Lung (tissue), 16 donors: ENCODE measurements around the gene COMMD8. TPM values are rescaled to one million over a fixed set of nuclear protein-coding genes. Genes with fewer than 3 reads are reported as not detected.
A peak's percentile ranks its signal among the peaks of the same experiment; 100 is the strongest.

ENCODE experiments used
- ATAC-seq: fragments of 200-7000 bp; cut with Tn5 transposase; one replicate; pipeline ENCODE4 v1.9.1; 2020; ENCODE audit warnings: moderate number of reproducible peaks; ENCODE audit not compliant: insufficient read depth, low FRiP score
- DNase-seq, 3 donors: peaks; one replicate each; pipeline ENCODE4 v3.0.0-alpha.2; 2013 to 2017
- H3K27ac ChIP-seq, 2 donors: one replicate each; pipeline ENCODE4 v1.5.1; 2013; ENCODE audit warnings: mild to moderate bottlenecking in 2 of 2, moderate library complexity in 2 of 2, control low read depth in 1 of 2, inconsistent platforms in 1 of 2, low read depth in 1 of 2, low read length in 1 of 2
- H3K27me3 ChIP-seq, 3 donors: one replicate each; pipeline ENCODE4 v1.5.1; 2013; ENCODE audit warnings: low read length in 2 of 3; ENCODE audit not compliant: control insufficient read depth in 3 of 3, insufficient read depth in 3 of 3
- H3K36me3 ChIP-seq, 4 donors: one replicate each; pipeline ENCODE4 v1.5.1; 2013; ENCODE audit warnings: low read length in 4 of 4, mild to moderate bottlenecking in 1 of 4, moderate library complexity in 1 of 4; ENCODE audit not compliant: control insufficient read depth in 4 of 4, insufficient read depth in 4 of 4
- H3K4me1 ChIP-seq, 5 donors: one replicate each; pipeline ENCODE4 v1.5.1; 2013; ENCODE audit warnings: low read length in 5 of 5, mild to moderate bottlenecking in 2 of 5, moderate library complexity in 1 of 5; ENCODE audit not compliant: control insufficient read depth in 5 of 5, insufficient read depth in 5 of 5
- H3K4me3 ChIP-seq: one replicate; pipeline ENCODE4 v1.5.1; 2013; ENCODE audit warnings: mild to moderate bottlenecking, control low read depth, moderate library complexity
- H3K9ac ChIP-seq, 2 donors: one replicate each; pipeline ENCODE4 v1.5.1; 2013; ENCODE audit warnings: low read length in 2 of 2, control low read depth in 1 of 2; ENCODE audit not compliant: insufficient read depth in 1 of 2
- H3K9me3 ChIP-seq, 4 donors: one replicate each; pipeline ENCODE4 v1.5.1; 2013; ENCODE audit warnings: low read length in 3 of 4, mild to moderate bottlenecking in 1 of 4, moderate library complexity in 1 of 4; ENCODE audit not compliant: control insufficient read depth in 4 of 4, insufficient read depth in 3 of 4
- WGBS, 2 donors: extraction: QIAGEN DNeasy Blood & Tissue Kit; methylation state at CpG; one replicate each; pipeline ENCODE4 v1.1.7; 2013; 5-methylcytosine and 5-hydroxymethylcytosine counted together
- long read RNA-seq, 5 donors: transcript quantifications; one replicate each; lab custom pipeline, GENCODE V29; 2026
- polyA plus RNA-seq, 2 donors: library from polyadenylated mRNA; stranded (reverse); fragments of 200-250 nt; gene quantifications; one replicate each; pipeline ENCODE4 v1.2.1, GENCODE V29; 2013
- total RNA-seq, 2 donors: library from RNA; depleted of rRNA in 1 of 2; stranded (reverse); fragments of >200 nt in 1 of 2; gene quantifications; one replicate each; pipeline ENCODE4 v1.2.1, GENCODE V29; 2014 to 2021
- TF ChIP-seq, protein P1 (sequence below): IDR thresholded peaks from 2 replicates; pipeline ENCODE4 v1.5.1; 2012; ENCODE audit warnings: mild to moderate bottlenecking; ENCODE audit errors: control extremely low read depth, extremely low read depth
- donor health status: control.
- donor health status: control.
- donor health status: Bipolar disorder and iron deficiency.
- donor health status: healthy.
- donor health status: DM: yes; HTN: yes; CAD: no.

Gene COMMD8
- total RNA-seq (10 to 100 TPM; 14.6 to 15.0 TPM), polyA plus RNA-seq (10 to 100 TPM; 12.3 to 20.2 TPM)
- long read RNA-seq, donor 1, transcript COMMD8-201 (5 exons, 1,469 nt) = major isoform, 16 of 22 reads
- long read RNA-seq, donor 1, partial matches to known transcripts = 5 of 22 reads
- long read RNA-seq, donor 1, other reads (novel, unspliced or antisense) = 0 of 22 reads
- long read RNA-seq, donor 2, transcript COMMD8-201 (5 exons, 1,469 nt) = major isoform, 8 of 9 reads
- long read RNA-seq, donor 2, partial matches to known transcripts = 0 of 9 reads
- long read RNA-seq, donor 2, other reads (novel, unspliced or antisense) = 0 of 9 reads
- long read RNA-seq, donor 3, transcript COMMD8-201 (5 exons, 1,469 nt) = major isoform, 15 of 15 reads
- long read RNA-seq, donor 3, partial matches to known transcripts = 0 of 15 reads
- long read RNA-seq, donor 3, other reads (novel, unspliced or antisense) = 0 of 15 reads
- long read RNA-seq, donor 4, partial matches to known transcripts = 7 of 9 reads
- long read RNA-seq, donor 4, other reads (novel, unspliced or antisense) = 0 of 9 reads
- long read RNA-seq, donor 5, transcript COMMD8-201 (5 exons, 1,469 nt) = major isoform, 14 of 14 reads
- long read RNA-seq, donor 5, partial matches to known transcripts = 0 of 14 reads
- long read RNA-seq, donor 5, other reads (novel, unspliced or antisense) = 0 of 14 reads

DNA sequence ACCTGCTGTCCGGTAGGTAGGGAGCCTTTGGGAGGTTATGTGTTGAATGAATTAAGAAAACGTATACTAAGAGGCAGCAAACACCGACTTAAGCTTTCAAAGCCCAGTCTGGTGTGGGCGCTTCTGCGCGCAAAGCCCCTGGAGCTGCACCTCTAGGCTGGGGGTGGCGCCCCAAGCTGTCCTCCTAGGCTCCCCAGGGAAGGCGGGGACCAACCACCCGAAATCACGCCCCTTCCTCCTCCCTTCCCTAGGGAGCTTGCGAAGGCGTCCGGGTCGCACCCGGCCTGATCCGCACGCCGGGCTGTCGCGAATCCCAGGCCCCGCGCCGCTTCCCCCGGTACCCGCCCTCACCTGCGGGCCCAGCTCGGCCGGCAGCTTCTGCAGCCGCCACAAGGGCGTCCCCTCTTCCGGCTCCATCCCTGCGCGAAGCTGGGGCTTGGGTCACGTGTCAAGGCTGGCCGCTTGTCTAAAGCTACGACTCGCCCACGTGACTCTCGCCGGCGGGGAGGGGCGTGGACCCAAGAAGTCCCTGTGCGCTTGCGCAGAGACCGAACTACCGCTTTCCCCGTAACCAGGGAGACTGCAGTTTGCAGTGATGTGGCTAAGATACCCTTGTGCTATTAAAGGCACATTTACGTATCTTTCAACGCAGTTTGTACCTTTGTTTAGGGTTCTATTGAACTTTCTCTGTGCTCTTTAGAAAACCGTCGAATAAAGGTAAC lies at the start of gene COMMD8:
TSS of gene COMMD8 (minus strand) at position 468 of the 722 bp plus-strand sequence. CDS start at position 417, 51 bp downstream.
- TF ChIP-seq, protein P1, sequence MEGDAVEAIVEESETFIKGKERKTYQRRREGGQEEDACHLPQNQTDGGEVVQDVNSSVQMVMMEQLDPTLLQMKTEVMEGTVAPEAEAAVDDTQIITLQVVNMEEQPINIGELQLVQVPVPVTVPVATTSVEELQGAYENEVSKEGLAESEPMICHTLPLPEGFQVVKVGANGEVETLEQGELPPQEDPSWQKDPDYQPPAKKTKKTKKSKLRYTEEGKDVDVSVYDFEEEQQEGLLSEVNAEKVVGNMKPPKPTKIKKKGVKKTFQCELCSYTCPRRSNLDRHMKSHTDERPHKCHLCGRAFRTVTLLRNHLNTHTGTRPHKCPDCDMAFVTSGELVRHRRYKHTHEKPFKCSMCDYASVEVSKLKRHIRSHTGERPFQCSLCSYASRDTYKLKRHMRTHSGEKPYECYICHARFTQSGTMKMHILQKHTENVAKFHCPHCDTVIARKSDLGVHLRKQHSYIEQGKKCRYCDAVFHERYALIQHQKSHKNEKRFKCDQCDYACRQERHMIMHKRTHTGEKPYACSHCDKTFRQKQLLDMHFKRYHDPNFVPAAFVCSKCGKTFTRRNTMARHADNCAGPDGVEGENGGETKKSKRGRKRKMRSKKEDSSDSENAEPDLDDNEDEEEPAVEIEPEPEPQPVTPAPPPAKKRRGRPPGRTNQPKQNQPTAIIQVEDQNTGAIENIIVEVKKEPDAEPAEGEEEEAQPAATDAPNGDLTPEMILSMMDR = peak; percentile 7
- ATAC-seq (peak; percentile 97), DNase-seq (peak; percentile 96 to 98 (median 98))

DNA sequence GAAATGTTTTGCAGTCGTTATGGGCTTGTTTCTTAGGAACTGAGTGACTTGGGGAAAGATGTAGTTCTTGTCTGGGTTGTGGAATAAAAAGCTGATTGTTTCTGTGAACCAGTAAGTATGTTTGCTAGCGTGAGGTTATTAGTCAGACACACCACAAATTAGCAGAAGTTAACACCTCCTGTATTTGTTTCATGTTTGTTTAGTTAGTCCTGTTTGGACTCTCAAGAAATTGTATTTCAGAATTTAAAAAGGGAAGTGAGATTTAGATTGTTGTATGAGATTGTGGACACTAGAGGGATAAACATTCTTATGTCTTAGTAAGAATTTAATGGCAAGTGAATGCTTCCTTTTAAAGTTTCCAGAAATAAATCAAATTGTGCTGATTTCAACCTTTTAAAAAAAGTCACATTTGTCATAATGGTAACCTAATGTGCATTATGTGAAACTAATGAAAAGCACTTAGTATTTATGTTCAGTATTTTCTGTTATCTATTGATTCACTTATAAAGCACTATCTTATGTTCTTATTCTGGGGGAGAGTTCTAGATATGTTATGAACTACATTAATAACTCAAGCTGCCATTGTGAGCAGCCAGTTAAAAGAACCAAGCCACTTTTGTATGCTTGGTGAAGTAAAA lies 47.1 kb upstream of the COMMD8 start:
- no peak overlapping the region for H3K9ac ChIP-seq
- no peaks in the 10 kb centered on the region for H3K9me3 ChIP-seq
- no peak overlapping the region for H3K4me3 ChIP-seq
- peaks cover 2 to 18% (median 7%) of the 10 kb centered on the region in 4 donors for H3K36me3 ChIP-seq
- no peaks in the 10 kb centered on the region for H3K27me3 ChIP-seq
- 15 to 31% methylated on average over 2 of the region's 2 CpGs for WGBS, 2 donors
- no peak overlapping the region for H3K27ac ChIP-seq
- ATAC-seq = no peak
- peak in 1 of 3 donors; percentile 34 for DNase-seq
- TF ChIP-seq, protein P1 = no peak
- peaks cover 0 to 10% (median 0%) of the 10 kb centered on the region in 5 donors for H3K4me1 ChIP-seq

More for the DNA sequence above, at the start of gene COMMD8:
- no peaks in the 10 kb centered on the region for H3K9me3 ChIP-seq
- peaks cover 0 to 11% (median 5%) of the 10 kb centered on the region in 5 donors for H3K4me1 ChIP-seq
- H3K27ac ChIP-seq = peak within 1 kb of the TSS; percentile 76 to 81
- H3K9ac ChIP-seq = peak within 1 kb of the TSS; percentile 64 to 91
- WGBS, 2 donors = 0% methylated on average over 44 to 51 of the region's 51 CpGs
- H3K27me3 ChIP-seq = no peaks in the 10 kb centered on the region
- H3K4me3 ChIP-seq = peak within 1 kb of the TSS; percentile 63
- H3K36me3 ChIP-seq = peaks cover 0 to 14% (median 2%) of the 10 kb centered on the region in 4 donors

DNA sequence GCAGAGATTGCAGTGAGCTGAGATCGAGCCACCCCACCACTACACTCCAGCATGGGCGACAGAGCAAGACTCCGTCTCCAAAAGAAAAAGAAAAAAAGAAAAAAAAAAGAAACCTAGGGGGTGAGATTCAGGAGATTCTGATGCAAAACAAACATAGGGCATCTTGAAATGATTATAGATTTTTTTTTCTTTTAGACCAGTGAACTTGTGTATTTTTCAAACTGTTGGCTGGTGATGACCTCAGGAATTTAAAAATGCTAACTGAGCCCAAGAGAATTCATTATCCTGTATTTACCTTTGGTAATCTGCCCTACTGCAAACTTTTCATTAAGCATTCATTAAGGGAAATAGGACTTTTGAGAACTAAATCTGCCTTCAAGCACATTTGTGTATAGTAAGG lies 42.2 kb upstream of the COMMD8 start:
- 96 to 97% methylated on average over 3 of the region's 3 CpGs for WGBS, 2 donors
- no peak for ATAC-seq

More for the DNA sequence above, 42.2 kb upstream of the COMMD8 start:
- H3K9me3 ChIP-seq = no peaks in the 10 kb centered on the region
- H3K4me3 ChIP-seq = no peak overlapping the region
- DNase-seq = no peak
- H3K4me1 ChIP-seq = peaks cover 0 to 5% (median 0%) of the 10 kb centered on the region in 5 donors
- no peak overlapping the region for H3K27ac ChIP-seq
- TF ChIP-seq, protein P1 = no peak
- no peaks in the 10 kb centered on the region for H3K27me3 ChIP-seq
- H3K36me3 ChIP-seq = no peaks in the 10 kb centered on the region
- H3K9ac ChIP-seq = no peak overlapping the region
